COLO829 (cell line): ENCODE measurements around the gene ACP7.
"Not testable (repeated sequence)": the region's sequence is repeated elsewhere in the genome, so short reads cannot be mapped to it uniquely, and the experiment has no call there.

Experiments
- DNase-seq: peaks from one replicate; pipeline ENCODE4 v3.0.0; 2012; ENCODE audit warnings: low spot score

ACP7 gene

DNA sequence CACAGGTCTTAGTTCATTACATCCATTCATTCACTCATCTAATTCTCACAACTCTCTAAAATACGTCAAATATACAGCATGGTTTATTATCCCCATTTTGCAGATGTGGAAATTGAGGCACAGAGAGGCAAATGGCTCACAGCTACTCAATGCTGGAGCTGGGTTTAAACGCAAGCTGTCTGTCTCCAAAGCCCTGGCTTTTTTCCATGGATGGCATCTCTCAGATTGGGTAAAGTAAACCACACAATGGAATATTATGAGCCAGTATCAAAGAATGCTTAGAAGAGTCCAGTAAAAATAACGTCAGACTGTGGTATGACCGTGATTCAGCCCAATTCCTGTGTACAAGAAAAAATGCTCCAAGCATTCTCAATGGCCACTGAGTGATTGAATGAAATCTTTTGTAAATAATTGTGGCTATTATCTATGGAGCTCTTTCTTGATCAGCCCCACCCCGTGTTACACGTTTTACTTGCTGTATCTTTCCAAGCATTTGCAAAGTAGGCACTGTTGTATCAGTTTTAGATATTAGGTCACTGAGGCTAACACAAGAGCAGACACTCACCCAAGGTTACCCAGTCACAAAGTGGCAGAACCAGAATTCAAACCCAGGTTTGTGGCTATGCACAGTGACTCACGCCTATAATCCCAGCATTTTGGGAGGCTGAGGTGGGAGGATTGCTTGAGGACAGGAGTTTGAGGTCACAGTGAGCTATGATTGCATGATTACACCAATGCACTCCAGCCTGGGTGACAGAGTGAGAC is 5.5 kb upstream of the ACP7 start:
- peak; percentile 94 for DNase-seq

DNA sequence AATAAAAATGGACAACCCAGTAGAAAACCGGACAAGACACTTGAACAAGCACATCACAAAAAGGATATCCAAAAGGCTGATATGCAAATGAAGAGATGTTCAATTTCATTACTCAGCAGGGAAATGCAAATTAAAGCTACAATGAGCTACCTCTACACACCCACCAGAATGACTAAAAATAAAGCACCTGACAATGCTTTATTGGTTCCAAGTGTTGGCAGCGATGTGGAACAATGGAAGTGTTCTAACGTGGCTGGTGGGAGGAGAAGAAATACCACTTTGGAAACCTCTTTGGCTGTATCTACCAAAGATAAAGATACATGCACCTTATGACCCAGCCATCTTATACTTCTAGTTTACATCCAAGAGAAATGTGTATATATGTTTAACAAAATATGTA is 3.7 kb upstream of the ACP7 start:
- DNase-seq, result no peak

GRCh38 chr19:39082167-39082566 is 2.0 kb upstream of the ACP7 start:
- no peak for DNase-seq

GRCh38 chr19:39082745-39083598 is 1.2 kb upstream of the ACP7 start:
- DNase-seq, result no peak

DNA sequence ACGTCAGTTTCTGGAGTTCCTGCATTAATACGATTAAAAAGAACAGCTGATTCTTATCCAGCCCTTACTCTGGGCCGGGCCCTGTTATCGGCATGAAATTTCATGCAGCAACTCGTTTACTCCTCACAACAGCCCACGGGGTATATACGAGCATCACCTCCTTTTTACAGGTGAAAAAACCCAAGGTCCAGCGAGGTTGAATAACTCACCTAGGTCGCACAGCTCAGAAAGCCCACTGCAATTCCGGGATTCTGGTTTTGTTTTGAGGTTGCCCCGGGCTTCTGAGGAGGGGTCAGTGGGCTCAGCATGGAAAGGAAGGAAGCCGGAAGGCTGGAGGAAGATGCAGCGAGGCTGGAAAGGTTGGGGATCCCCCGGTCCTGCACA is 577 bp upstream of the ACP7 start:
- no peak for DNase-seq

DNA sequence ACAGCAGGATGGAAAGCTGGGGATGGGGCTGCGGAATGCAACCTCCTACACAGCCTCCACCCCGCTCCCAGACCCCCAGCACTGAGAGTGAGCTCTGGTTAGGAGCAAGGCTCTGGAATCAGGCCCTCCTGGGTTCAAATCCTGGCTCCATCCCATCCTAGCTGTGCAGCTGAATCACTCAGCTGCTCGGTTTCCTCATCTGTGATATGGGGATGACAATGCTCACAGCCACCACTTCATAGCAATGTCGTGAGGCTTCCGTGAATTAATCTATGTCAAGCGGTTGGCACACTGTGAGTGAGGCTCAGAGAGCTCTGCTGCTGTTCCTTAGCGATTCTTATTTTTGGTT is 538 bp downstream of the ACP7 start:
- no peak for DNase-seq

DNA sequence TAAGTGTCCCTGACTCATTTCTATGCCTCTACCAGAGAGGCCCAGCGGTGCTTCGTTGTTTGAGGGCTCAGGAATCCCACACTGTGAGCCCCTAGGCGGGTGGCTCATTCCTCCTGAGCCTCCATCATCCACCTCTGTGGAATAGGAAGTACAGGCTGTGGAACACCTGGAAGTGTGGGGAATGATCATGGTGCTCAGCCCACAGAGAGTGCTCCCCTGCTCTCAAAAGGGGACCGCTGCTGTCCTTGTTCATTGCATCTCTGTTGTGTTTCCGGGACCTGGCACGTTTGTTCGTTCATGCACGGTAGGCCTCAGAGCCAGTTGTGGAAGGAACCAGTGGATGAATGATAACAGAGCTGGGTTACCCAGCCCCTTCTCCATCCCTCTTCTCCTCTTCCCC is 1.2 kb downstream of the ACP7 start:
- DNase-seq, result no peak

DNA sequence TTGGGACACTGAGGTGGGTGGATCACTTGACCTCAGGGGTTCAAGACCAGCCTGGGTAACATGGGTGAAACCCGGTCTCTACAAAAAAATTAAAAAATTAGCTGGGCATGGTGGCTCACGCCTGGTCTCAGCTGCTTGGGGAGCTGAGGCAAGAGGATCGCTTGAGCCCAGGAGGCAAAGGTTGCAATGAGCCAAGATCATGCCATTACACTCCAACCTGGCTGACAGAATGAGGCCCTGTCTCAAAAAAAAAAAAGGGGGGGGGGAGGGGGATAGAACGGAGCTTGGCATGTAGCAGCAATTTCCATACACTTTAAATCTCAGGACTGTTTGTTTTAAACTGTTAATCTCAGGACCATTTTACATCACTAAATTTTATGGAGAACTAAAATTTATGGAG is 2.2 kb downstream of the ACP7 start:
- no peak for DNase-seq

DNA sequence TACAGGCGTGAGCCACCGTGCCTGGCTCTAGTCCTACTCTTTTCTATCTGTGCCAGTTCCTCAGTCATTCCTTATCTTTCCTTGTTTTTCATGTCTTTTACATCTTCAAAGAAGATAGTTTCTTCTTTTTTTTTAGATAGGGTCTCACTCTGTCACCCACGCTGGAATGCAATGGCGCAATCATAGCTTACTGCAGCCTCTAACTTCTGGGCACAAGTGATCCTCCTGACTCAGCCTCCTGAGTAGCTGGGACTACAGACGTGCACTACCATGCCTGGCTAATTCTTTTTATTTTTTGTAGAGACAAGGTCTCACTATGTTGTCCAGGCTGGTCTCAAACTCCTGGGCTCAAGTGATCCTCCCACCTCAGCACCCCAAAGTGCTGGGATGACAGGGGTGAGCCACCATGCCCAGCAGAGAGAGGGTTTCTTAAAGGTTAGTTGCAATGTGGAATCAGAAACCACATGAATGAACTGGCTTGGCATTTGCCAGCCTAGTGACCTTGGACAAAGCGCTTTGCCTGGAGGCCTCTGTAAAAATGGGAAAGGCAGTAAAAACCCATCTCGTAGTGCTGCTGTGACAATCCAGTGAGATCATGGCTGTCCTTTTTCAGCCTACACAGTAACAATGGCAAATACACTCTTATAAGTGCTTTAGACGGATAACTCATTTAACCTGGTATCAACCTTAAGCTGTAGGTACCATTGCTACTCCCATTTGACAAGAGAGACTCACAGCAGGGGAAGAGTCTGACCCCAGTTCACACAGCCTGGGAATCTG is 3.9 kb downstream of the ACP7 start:
- DNase-seq, result no peak

DNA sequence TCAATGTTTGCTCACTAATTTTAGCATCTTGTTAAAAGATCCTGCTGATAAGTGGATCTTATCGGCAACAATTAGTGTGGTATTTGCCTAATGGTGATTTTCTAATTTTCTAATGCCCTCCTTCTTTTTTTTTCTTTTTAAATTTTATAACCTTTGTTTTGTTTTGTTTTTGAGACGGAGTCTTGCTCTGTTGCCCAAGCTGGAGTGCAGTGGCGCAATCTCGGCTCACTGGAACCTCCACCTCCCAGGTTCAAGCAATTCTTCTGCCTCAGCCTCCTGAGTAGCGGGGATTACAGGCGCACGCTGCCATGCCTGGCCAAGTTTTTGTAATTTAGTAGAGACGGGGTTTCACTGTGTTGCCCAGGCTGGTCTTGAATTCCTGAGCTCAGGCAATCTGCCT is 5.8 kb downstream of the ACP7 start:
- not testable (repeated sequence) for DNase-seq

GRCh38 chr19:39090881-39091280 is 6.7 kb downstream of the ACP7 start:
- DNase-seq, result no peak

GRCh38 chr19:39095799-39096540 is 11.8 kb downstream of the ACP7 start:
- not testable (repeated sequence) for DNase-seq

- DNase-seq, result no peak
Observed at GRCh38 chr19:39097299-39097698, 13.1 kb downstream of the ACP7 start.

DNA sequence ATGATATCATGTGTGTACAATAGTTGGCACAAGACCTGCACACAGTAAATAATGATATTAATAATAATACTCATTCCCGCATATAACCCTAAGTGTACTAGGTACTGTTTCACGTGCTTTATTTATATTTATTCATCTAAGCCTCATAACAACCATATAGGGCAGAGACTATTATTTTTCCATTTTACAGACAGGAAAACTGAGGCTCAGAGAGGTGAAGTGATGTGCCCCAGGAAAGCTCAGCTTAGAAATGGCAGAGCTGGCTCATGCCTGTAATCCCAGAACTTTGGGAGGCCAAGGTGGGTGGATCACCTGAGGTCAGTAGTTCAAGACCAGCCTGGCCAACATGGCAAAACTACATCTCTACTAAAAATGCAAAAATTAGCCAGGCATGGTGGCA is 13.6 kb downstream of the ACP7 start:
- DNase-seq, result no peak

DNA sequence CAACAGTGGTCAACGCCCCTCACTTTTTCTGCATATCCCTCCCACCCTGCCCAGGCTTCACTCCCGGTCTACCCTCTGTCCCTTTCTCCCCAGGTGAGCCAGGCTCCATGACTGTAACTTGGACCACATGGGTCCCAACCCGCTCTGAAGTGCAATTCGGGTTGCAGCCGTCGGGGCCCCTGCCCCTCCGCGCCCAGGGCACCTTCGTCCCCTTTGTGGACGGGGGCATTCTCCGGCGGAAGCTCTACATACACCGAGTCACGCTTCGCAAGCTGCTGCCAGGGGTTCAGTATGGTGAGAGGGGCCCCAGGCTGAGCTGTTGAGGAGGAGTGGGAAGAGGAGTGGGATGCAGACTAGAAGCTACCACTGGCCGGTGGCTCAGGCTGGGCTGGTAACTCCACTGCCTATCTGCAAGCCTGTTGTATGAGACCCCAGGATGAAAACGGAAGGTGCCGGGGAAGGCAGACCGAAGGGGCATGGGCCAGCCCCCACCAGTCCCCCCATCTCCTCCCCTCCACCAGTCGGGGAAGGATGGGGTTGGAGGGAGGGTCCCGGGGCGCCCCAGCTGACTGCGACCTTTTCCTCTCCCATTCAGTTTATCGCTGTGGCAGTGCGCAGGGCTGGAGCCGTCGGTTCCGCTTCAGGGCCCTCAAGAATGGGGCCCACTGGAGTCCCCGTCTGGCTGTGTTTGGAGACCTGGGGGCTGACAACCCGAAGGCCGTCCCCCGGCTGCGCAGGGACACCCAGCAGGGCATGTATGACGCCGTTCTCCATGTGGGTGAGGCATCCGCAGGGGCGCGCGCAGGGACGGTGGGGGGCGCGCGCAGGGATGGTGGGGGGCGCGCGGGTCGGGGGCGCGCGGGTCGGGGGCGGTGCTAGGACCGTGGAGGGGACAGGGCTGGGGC is 14.4 kb downstream of the ACP7 start:
- no peak for DNase-seq

- no peak for DNase-seq
Observed at GRCh38 chr19:39099341-39099740, 15.2 kb downstream of the ACP7 start.

DNA sequence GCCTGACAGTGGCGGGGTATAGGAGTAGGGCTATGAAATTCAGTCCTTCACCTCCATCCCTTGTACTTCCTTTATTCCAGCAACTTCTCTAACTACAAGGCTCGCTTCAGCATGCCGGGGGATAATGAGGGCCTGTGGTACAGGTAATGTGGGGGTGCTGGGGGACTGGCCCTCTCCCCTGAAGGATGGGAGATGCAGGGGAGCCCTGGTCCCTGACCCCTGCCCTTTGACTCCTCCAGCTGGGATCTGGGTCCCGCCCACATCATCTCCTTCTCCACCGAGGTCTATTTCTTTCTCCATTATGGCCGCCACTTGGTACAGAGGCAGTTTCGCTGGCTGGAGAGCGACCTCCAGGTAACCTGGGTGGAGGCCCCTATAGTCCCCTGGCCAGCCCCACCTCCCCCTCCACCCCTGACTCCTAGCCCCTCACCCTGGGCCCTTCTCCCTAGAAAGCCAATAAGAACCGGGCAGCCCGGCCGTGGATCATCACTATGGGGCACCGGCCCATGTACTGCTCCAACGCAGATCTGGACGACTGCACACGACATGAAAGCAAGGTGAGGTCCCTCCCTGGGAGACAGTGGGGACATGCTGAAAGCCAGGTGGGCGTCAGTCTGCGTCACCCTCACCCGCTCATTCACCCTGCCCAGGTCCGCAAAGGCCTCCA is 16.5 kb downstream of the ACP7 start:
- no peak for DNase-seq

- DNase-seq, result no peak
Observed at GRCh38 chr19:39103151-39103550, 19.0 kb downstream of the ACP7 start.

GRCh38 chr19:39104186-39104596 is 20.0 kb downstream of the ACP7 start:
- DNase-seq, result peak; percentile 76

- DNase-seq, result no peak
Observed at GRCh38 chr19:39106194-39106593, 22.0 kb downstream of the ACP7 start.
